AG08395 (cell line): ENCODE data around the gene MFSD8.
"Not testable (repeated sequence)": the region's sequence is repeated elsewhere in the genome, so short reads cannot be mapped to it uniquely, and the experiment has no call there.

ENCODE experiments used
- DNase-seq: peaks from one replicate; pipeline ENCODE4 v3.0.0; 2012; ENCODE audit warnings: mixed read lengths, low spot score

The MFSD8 gene

GRCh38 chr4:127965062-127965802 is at the start of gene MFSD8, which contains the start of gene ABHD18:
Gene MFSD8 (minus strand): TSS chr4:127965173. CDS start chr4:127965133, 40 bp downstream.
Gene ABHD18 (plus strand): TSS chr4:127965406. CDS start chr4:127982956, 17,550 bp downstream.
- peak; percentile 98 for DNase-seq

DNA sequence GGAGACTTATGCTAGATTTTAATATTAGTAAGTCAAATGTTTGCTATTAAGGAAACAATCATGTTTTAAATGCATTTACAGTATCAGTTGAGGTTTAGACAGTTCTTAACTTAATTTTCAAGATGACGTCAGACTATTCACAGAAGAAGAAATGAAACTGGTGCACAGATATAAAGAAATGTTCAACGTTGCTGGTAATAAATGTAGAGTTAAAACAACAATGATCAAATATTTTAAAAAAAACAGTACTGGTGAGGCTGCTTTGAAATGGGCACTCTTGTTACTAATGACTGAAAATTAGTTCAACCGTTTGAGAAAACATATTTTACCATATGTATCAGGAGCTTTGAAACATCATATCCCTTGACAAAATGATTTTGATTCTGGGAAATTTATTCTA is 44.5 kb upstream of the MFSD8 start:
- DNase-seq = no peak

DNA sequence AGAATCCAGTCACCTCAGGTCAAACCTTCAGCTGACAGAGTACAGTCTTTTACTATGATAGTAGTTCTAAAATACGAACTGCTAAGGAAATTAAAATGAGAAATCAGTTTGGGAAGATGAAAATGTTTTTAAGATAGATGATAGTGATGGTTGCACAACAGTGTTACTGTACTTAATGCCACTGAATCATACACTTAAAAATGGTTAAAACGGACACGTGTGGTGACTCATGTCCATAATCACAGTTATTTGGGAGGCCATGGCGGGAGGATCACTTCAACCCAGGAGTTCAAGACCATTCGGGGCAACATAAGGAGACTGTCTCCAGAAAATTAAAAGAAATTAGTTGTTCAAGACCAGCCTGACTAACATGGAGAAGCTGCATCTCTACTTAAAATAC is 41.6 kb upstream of the MFSD8 start:
- DNase-seq = no peak

DNA sequence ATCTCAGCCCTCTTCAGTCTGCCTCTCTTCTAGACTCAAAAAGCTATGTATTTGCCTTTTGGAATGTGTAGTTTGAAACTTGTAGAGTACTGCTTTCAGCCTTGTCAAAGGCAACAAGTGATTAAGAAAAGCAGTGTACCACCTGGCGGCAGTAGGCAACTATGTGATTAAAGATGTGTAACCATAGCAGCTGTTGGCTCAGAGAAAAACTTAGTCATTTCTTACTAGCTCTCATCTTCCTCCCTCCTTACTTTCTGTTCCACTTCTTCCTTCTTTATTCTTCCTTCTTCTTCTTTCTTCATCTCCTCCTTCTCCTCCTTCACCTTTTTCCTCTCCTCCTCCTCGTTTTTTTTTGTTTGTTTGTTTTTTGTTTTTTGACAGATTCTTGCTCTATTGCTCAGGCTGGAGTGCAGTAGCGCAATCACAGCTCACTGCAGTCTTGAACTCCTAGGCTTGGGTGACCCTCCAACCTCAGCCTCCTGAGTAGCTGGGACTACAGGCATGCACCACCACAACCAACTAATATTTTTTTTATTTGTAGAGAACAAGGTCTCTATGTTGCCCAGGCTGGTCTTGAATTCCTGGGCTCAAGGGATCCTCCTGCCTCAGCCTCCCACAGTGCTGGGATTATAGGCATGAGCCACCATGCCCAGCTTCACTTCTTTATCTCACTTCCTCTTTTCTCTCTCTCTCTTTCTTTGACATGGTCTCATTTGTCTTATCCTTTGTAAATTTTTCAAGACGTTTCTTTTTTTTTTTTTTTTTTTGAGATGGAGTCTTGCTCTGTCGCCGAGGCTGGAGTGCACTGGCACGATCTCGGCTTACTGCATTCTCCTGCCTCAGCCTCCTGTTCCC is 32.8 kb upstream of the MFSD8 start:
- DNase-seq = peak; percentile 12

DNA sequence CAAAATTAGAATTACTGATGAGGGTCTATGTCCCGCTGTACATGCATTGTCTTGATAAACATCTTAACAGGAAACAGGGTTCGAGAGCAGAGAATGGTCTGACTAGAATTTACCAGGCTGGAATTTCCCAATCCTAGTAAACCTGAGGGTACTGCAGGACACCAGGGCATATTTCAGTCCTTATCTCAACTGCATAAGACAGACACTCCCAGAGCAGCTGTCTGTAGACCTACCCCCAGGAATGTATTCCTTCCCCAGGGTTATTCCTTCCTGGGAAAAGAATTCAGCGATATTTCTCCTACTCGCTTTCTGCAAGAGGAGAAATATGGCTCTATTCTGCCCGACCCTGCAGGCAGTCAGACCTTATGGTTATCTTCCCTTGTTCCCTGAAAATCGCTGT is 31.5 kb upstream of the MFSD8 start:
- not testable (repeated sequence) for DNase-seq

GRCh38 chr4:127995776-127996175 is 30.8 kb upstream of the MFSD8 start:
- peak; percentile 28 for DNase-seq

GRCh38 chr4:127993151-127993550 is 28.2 kb upstream of the MFSD8 start:
- DNase-seq = no peak

GRCh38 chr4:127988638-127989037 is 23.7 kb upstream of the MFSD8 start:
- no peak for DNase-seq

DNA sequence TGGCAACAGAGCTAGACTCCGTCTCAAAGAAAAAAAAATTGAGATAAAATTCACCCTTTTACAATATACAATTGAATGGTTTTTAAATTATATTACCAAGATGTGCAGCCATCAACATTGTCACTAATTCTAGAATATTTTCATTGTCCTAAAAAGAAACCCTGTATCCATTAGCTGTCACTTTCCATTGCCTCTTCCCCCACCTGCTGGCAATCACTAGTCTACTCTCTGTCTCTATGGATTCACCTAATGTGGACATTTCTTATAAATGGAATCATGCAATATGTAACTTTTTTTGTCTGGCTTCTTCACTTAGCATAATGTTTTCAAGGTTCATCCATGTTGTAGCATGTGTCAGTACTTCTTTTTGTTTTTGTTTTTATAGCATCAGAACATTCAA is 21.0 kb upstream of the MFSD8 start:
- DNase-seq = no peak

DNA sequence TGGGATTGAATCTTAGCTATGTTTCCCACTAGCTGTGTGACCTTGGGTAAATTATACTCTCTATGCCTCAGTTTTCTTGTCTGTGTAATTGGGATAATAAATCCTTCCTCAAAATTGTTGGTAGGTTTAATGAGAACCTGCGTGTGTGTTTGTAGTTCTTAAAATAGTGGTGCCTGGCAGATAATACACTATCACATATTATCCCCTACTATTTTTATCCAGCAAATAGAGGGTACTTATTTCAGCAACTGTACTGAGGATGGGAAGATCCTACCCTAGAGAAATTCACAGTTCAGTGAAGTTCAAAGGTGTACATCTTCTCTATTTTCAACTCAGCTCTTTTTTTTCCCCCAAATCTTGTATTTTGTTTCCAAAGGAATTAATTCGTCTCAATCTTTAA is 17.5 kb upstream of the MFSD8 start:
- no peak for DNase-seq

- DNase-seq = no peak
These were observed 14.0 kb upstream of the MFSD8 start for GRCh38 chr4:127978930-127979329.

DNA sequence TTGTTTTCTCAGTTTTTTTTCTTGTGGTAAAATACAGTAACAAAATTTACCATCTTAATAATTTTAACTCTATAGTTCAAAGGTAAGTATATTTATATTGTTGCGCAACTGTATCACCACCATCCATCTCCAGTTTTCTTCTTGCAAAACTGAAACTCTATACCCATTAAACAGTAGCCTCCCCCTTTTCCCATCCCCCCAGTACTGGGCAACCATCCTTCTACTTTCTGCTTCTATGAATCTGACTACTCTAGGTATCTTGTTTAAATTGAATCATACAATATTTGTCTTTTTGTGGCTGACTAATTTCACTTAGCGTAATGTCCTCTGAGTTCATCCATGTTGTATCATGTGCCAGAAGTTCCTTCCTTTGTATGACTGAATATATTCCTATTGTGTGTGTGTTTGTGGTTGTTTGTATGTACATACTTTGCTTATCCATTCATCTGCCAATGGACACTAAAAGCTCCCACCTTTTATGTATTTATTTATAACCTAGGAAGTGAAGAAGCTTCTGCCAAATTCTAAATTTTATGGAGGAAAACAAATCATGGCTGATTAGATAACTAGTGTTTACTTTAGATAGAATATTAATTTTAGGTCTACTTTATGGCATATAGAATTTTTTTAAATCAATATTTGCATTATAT is 10.3 kb upstream of the MFSD8 start:
- DNase-seq = no peak

GRCh38 chr4:127970925-127971324 is 6.0 kb upstream of the MFSD8 start:
- not testable (repeated sequence) for DNase-seq

DNA sequence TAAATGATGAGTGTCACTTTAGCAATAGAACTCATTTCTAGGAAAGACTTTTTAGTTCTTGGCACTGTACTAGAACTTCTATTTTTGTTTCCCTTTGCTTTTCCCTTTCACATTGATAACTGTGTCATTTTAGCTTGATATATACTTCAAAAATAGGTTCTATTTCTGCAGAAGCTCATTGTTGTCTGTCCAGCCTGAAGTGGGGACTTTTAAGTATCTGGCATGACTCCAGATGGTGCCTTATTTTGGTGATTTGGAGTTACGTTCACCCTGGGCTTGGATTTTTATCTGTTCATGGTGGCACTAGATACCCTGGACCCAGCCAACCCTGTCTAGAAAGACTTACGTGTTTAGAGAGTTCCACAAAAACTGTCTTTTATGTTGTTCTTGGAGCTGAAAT is 3.6 kb upstream of the MFSD8 start:
- no peak for DNase-seq

DNA sequence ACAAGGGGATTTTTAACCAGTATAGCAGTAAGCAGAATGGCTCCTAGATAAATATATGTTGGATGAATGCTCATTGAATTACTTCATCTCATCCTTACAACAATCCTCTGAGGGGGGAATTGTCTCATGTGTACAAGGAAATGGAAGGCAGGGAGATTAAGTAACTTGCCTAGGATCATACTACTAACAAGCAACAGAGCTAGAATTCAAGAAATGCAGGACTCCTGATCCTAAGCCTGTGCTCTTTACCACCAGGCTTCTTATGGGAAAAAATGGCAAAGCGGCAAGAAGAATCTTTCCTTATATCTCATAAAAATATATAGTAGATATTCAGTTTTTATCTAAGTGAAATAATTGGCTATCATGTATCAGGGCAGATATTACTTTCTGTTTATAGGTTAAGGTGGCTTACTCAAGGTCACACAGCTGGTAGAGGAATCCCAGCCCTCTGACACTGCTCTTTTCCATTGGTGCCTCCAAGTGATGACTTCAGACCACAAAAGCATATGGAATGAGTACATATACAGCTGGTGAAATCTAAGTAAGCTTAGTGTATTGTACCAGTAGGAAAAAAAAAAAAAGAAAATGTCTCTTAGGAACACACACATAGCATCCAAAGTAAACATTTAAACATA is 2.3 kb upstream of the MFSD8 start:
- no peak for DNase-seq

GRCh38 chr4:127965803-127966175 is 816 bp upstream of the MFSD8 start:
- DNase-seq = peak; percentile 10

- DNase-seq = peak; percentile 3
These were observed 429 bp downstream of the MFSD8 start for GRCh38 chr4:127964426-127965061.

- not testable (repeated sequence) for DNase-seq
These were observed 1.2 kb downstream of the MFSD8 start for GRCh38 chr4:127963633-127964398.

- DNase-seq = no peak
These were observed 5.2 kb downstream of the MFSD8 start for GRCh38 chr4:127959794-127960193.

GRCh38 chr4:127957105-127957504 is 7.9 kb downstream of the MFSD8 start:
- no peak for DNase-seq

DNA sequence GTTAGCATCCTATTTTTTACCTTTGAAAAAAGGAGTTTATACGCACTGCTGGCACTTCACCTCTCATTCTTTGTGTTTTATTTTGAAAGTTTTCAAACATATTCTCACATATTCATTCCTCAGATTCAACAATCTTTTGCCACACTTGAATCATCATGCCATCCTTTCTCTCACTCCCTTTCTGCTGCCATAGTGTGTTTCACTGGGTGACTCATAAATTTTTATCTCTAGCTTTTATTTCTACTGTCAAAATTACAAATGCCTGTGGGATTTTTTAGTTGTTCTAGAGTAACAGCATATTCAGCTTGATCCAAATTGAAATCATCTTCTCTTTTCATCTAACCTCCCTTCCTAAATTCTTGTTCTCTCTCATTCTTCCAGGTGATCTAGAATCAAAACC is 28.0 kb downstream of the MFSD8 start:
- DNase-seq = peak; percentile 32
